ENCODE measurements around the gene MARVELD2. TPM values are rescaled to one million over a fixed set of nuclear protein-coding genes. Genes with fewer than 3 reads are reported as not detected.

Gene MARVELD2
- total RNA-seq, result 2.9 and 3.3 TPM in 2 replicates

GRCh38 chr5:69414885-69415583 lies at the start of gene MARVELD2:
Gene MARVELD2, plus strand, starts transcription at chr5:69415116. Its CDS starts 4,270 bp downstream, at chr5:69419386.

DNA sequence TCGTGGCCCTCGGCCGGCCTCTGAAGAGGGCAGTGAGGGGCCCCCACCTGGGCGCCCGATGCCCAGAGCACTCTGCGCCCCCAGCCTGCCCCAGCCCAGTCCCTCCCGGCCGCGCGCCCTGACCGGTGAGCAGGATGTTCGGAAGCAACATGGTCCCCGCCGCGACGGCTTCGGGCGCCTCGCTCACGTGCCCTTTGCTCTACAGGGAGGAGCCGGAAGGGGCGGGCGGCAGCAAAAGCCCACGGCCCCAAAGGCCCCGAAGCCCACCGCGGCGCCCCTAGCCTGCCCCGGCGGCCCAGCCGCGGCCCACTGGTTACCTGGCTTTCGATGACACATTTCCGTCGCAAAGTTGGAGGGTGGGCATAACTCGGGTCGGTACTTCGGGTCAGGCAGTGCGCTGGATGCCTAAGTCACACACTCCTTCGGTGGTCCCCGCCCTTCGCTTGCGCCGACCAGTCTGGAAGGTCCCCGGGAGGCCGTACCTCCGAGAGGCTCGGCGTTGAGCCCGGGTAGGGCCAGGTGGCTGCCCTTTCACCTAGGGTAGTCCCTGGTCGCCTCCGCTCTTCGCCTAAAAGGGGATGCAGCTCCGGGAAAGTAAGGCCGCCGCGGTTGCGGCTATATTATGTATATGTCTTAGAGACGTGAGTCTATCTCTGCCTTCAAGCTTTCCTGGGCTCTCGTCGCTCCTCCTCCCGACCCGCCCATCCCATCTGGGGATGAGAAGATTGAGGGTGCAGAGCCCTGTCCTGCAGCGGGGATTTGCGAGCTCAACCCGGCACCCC lies 45.4 kb upstream of the MARVELD2 start, which contains the start of the genes AK6, RAD17 and TAF9:
Gene AK6, minus strand, starts transcription at position 181 of the 782 bp plus-strand sequence. Its CDS starts 30 bp downstream, at position 151.
Gene RAD17, plus strand, starts transcription at position 479 of the 782 bp plus-strand sequence. CDS start 2,391 bp downstream, outside the sequence.
Gene TAF9, minus strand, starts transcription at position 181 of the 782 bp plus-strand sequence. CDS start 3,783 bp downstream, outside the sequence.

GRCh38 chr5:69492391-69492922 lies 77.5 kb downstream of the MARVELD2 start, which contains the start of gene OCLN:
Gene OCLN, plus strand, starts transcription at chr5:69492790. Its CDS starts 11,455 bp downstream, at chr5:69504245.

Small RNA genes lying within 50 kb of the gene (small RNA-seq; reads per million reads assigned to genes)
- not detected for gene RN7SL616P
- gene RPS27P14, result not detected

Other genes with a start within 250 kb of the MARVELD2 start
- gene CCNB1, start 248.0 kb upstream of the MARVELD2 start, total RNA-seq, result 21.6 and 23.4 TPM in 2 replicates
- gene CENPH, start 225.5 kb upstream of the MARVELD2 start, total RNA-seq, result 2.8 and 4.9 TPM in 2 replicates
- 43.8 and 44.5 TPM in 2 replicates for gene CDK7, start 180.2 kb upstream of the MARVELD2 start, total RNA-seq
- gene CCDC125, start 82.3 kb upstream of the MARVELD2 start, total RNA-seq, result 3.2 and 4.2 TPM in 2 replicates
- 15.7 and 15.9 TPM in 2 replicates for gene AK6, start 45.6 kb upstream of the MARVELD2 start, total RNA-seq
- gene TAF9, start 45.6 kb upstream of the MARVELD2 start, total RNA-seq, result 62.5 and 63.3 TPM in 2 replicates
- 20.3 and 24.8 TPM in 2 replicates for gene RAD17, start 45.3 kb upstream of the MARVELD2 start, total RNA-seq
- 0.49 and 0.81 TPM in 2 replicates for gene OCLN, start 77.7 kb downstream of the MARVELD2 start, total RNA-seq
- gene GTF2H2C, start 145.1 kb downstream of the MARVELD2 start, total RNA-seq, result 31.8 and 40.1 TPM in 2 replicates

Data from hair follicle dermal papilla cell (primary cell).